Anterior cingulate cortex (tissue), 58 donors: ENCODE data around the gene FLOT1.

ENCODE experiments used
- DNase-seq, 58 donors: peaks; one replicate each; lab custom pipeline; 2025; lab: John Stamatoyannopoulos, UW

Gene FLOT1

GRCh38 chr6:30685157-30686008 is 57.1 kb downstream of the FLOT1 start:
- no peak for DNase-seq

GRCh38 chr6:30684386-30685156 is 57.9 kb downstream of the FLOT1 start:
- DNase-seq, result peak in 15 of 58 donors; percentile 2 to 32 (median 14)

- peak in 1 of 58 donors; percentile 5 for DNase-seq
Measured at GRCh38 chr6:30683980-30684338, 58.5 kb downstream of the FLOT1 start.

DNA sequence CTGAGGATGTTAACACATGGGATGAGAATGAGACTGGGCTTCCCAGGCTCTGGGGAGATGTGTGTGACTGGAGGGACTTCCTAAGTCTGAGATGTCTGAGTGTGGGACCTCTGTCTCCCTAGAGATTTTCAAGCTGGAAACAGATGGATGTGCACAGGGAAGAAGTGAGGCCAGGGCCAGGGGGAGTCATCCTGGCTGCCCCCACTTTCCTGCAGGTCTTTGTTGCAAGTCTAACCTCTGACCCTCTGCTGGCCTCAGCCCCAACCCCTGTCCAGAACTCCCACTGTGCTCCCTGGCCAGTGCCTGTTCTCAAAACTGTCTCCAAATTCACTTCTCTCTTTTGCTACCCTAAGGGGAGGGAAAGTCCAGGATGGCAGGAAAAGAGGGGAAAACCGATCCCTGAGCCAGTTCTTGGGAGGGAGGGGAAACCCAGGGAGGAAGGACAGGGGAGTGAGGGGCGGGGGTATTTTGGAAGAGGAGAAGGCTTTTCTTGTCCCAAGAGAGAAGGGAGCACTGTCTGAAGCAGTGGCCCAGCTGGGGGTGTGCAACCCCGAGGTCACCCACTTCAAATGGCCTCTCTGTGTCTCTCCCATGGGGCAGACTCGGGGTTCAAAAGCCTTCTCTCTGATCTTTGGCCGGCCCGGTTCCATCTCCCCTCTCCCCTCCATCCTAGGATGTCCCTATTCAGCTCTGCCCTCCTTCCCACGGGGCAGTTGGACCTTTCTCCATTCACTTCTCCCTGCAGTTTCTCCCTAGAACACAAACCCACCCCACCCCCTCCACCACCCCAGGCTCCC is 59.1 kb downstream of the FLOT1 start:
- peak in 4 of 58 donors; percentile 5 to 13 (median 7) for DNase-seq

DNA sequence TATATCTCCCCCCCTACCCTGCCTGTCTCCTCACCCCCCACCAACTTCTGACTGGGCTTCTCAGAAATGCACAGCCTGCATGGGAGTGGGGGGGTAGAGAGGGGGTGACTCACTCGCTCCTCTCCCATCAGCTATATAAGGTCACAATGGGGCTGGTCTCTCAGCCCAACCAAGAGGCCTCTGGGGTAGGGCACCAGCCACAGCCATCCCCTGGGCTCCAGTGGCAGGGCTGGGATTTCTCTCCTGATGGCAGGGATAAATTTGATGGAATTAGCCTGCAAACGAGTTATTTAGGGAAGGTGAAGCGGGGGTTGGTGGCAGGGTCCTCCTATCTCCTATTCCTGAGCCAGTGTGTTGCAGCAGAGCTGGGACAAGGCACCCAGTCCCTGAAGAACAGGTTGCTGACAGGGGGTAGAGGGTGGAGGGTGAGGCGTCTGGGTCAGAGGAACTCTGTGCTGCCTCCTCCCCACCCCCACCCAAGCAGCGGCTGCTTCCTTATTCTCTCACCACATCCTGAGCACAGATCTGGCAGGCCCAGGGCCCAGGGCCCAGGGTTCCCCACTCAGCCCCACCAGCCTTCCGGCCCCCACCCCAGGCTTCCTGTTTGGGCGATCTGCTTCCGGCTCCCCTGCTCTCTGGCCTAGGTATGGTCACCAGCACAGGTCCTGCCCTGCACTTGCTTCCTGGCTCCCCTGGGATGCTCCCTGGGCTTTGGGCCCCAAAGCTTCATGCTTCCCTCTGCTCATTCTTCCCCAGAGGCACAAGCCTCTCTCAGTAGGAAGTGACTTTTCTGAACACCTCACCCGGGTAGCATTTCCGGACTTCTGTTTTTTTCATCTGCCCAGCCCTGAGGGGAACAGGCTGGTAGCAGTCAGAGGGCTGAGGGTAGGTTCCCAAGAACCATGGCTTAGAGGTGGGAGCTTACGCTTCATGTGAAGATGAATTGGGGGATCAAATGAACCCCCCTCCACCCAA is 60.1 kb downstream of the FLOT1 start:
- DNase-seq, result peak in 43 of 58 donors; percentile 7 to 68 (median 36)

GRCh38 chr6:30681766-30682142 is 60.7 kb downstream of the FLOT1 start:
- DNase-seq, result no peak

DNA sequence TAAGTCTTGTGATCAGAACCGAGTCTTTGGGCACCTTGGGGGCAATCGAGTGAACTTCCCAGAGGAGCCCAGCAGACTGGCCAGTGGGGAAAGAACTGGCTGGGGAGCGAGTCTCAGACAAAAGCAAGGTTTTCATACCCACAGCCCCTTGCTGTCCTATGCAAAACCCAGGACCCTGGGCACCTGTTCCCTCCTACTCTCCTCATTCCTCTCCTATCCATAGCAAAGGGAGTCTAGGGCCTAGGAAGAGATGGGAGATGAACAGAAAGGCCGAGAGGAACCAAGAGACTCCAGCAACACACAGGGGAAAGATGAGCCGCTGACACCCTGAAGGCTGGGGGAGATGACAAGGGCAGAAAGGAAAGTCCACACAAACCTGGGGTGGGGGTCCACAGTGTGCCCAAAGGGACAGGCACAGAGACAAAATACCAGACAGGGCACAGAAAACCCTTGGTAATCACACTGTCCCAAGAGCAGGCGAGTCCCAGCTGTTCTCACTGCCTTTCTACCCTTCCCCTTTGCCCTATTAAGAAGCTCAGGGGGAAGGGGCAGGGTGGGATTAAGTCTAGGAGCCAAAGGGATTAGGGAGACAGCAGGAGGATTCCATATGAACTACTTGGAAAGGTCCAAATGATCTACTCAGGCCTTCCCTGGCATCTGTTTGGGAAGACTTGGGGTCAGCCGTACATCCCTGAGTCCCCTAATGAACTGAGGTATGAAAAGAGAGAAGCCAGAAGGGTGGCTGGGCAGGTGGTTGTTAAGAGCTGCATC is 62.5 kb downstream of the FLOT1 start:
- DNase-seq, result no peak

GRCh38 chr6:30678964-30679726 is 63.3 kb downstream of the FLOT1 start:
- DNase-seq, result peak in 55 of 58 donors; percentile 29 to 87 (median 70)
